Kasumi-1 (cell line): ENCODE results near the gene DUSP14.
"Not testable (repeated sequence)": the region's sequence is repeated elsewhere in the genome, so short reads cannot be mapped to it uniquely, and the experiment has no call there.

Experiments
- DNase-seq, 2 experiments: peaks; one replicate each; lab custom pipeline; 2025; lab: John Stamatoyannopoulos, UW

DUSP14 gene, protein sequence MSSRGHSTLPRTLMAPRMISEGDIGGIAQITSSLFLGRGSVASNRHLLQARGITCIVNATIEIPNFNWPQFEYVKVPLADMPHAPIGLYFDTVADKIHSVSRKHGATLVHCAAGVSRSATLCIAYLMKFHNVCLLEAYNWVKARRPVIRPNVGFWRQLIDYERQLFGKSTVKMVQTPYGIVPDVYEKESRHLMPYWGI

DNA sequence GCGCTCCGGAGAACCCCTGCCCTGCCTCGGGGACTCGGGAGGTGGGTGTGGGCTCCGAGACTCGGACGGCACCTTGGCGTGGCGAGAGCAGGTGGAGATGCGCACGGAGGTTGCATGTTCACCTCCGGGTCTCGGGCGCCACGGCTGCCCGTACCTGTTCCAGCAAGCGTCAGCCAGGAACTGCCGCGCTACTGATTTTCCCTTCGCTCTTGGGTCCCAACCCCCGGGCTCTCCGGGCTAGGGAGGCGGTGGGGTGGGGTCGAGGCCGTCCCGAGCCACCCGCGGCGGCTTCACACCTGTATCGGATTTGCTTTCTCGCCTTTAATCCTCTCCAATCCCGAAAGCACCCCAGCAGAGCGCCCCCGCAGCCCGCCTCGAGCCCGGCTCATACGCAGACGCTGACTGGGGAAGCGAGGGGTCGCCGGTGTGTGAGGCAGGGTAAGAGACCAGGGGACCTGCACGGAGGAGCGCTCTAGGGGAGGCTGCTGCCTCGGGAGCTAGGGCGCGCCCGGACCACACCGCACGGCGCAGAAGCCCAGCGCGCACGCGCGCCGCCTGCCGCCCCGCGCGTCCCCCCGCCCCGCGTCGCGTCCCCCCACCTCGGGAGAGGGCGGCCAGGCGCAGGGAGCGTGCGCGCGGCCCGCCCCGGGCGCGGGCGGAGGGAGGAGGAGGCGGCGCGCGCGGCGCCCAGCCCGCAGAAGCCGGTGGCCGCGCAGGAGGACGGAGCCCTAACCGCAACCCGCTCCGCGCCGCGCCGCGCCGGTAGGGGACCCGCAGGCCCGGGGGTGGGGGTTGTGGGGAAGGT lies at the start of gene DUSP14:
Gene DUSP14, plus strand, starts transcription at position 695 of the 805 bp plus-strand sequence. CDS start 22,382 bp downstream, outside the sequence.
- DNase-seq, result peak; percentile 61 to 71

GRCh38 chr17:37440424-37440823 lies 49.3 kb upstream of the DUSP14 start:
- DNase-seq, result no peak

- DNase-seq, result not testable (repeated sequence)
Observed at GRCh38 chr17:37441369-37442014, 48.2 kb upstream of the DUSP14 start.

DNA sequence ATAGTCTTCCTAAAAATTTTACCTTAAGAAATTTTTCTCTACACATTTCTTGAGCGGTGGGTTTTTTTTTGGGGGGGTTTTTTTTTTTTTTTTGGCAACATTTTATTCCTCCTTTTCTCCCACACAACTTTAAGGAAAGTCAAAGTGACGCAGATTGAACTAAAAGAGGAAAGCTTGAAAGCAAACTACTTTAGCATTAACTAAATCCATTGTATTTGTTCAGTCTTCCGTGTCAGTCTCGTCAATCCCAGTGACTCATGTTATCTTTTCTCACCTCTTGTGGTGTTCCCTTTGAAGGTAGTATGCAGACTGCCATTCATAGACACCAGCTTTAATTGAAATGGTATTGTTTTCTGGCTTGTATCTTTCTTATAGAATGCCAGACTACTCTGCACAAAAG lies 43.7 kb upstream of the DUSP14 start:
- DNase-seq, result no peak

DNA sequence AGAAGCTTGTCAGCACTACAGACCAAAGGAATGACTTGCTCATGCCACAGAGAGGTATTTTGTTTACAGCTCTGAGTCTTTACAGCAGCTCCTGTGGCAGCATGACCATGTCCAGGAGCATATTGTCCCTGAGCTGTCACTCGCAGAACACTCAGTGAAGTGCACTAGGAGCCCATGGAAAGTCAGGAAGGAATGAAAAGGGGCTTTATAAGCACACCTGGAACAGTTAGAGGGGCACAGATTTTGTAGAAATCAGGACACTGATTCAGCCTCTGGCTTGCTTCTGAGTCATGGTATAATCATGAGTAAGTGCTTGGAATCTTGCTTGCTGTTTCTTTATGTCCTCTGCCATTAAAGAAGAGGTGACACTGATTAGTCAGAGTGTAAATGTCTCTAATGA lies 42.0 kb upstream of the DUSP14 start:
- DNase-seq, result no peak

- no peak for DNase-seq
Observed at GRCh38 chr17:37450112-37450511, 39.6 kb upstream of the DUSP14 start.

DNA sequence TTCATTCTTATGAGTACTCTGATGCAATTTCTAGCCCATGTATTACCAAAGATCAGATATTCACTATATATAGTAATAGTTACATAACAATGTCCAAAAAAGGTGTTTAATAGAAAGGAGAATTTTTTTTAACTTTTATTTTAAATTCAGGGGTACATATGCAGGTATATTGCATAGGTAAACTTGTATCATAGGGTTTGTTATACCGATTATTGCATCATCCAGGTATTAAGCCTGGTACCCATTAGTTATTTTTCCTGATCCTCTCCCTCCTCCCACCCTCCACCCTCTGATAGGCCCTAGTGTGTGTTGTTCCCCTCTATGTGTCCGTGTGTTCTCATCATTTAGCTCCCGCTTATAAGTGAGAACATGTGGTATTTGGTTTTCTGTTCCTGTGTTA lies 31.9 kb upstream of the DUSP14 start:
- not testable (repeated sequence) for DNase-seq

DNA sequence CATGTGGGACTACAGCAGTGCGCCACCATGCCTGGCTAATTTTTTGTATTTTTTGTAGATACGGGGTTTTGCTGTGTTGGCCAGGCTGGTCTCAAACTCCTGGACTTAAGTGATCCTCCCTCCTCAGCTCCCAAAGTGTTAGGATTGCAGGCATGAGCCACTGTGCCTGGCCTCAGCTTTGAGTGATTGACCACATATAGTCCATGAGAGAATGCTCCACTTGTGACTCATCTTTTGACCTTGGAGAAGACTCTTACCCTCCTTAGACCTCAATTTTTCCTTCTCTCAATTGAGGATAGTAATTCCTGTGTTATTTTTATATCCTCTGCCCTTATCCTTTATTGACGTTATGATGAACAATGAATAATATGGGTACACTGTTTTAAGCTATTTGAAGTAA lies 30.9 kb upstream of the DUSP14 start:
- DNase-seq, result no peak

DNA sequence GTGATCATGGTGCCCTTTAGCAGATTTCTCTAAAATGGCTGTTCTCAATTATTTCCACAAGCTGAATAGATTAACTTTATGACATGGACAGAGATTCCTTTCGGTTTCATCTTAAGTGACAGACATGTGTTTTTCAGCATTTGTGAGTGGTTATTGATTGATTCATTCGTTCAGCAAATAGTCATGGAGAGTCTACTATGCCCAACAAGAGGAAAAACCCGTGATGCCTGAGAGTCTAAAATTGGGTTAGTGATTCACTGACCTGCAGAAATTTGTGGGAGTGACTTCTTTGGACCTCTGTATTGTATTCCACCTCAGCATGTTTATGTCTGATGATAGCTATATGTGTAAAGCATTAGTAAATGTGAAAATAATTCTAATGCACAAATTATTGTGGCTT lies 28.0 kb upstream of the DUSP14 start:
- no peak for DNase-seq

- DNase-seq, result no peak
Observed at GRCh38 chr17:37462492-37462891, 27.2 kb upstream of the DUSP14 start.

DNA sequence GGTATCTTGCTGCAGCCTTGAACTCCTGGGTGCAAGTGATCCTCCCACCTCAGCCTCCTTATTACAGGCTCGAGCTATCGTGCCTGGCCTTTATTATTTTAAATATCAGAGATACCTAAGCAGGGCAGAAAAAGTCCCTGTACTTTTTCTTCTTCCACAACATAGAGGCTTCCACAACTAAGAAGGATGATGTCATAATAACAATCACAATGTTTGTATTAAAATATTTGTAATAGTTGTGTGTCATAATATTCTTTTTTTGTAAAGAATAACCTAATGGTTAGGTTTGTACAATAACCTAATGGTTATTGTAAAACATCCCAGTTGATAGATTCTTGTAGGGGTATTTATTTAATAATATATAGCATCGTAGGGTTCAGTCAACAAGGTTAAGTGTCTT lies 26.7 kb upstream of the DUSP14 start:
- no peak for DNase-seq

DNA sequence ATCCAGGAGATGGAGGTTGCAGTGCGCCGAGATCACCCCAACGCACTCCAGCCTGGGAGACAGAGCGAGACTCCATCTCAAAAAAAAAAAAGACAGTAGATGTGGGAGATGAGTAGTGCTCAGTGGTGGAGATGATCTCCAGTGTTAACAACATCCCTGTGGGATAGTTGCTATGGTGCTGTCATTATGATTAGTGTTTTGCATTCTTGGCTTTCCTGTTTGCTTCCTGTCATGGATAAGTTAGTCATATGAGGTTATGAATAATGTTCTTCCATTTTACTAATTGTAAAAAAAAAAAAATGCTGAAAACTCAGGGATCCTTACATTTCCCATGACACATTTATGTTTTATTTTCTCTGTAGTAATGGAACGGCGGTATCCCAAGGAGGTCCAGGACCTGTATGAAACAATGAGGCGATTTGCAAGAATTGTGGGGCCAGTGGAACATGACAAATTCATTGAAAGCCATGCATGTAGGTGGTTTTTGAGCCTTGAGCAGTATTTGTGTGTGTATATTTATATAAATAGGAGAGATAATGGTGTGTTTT lies 24.5 kb upstream of the DUSP14 start:
- no peak for DNase-seq

- no peak for DNase-seq
Observed at GRCh38 chr17:37466471-37466870, 23.2 kb upstream of the DUSP14 start.

GRCh38 chr17:37470181-37470580 lies 19.5 kb upstream of the DUSP14 start:
- no peak for DNase-seq

DNA sequence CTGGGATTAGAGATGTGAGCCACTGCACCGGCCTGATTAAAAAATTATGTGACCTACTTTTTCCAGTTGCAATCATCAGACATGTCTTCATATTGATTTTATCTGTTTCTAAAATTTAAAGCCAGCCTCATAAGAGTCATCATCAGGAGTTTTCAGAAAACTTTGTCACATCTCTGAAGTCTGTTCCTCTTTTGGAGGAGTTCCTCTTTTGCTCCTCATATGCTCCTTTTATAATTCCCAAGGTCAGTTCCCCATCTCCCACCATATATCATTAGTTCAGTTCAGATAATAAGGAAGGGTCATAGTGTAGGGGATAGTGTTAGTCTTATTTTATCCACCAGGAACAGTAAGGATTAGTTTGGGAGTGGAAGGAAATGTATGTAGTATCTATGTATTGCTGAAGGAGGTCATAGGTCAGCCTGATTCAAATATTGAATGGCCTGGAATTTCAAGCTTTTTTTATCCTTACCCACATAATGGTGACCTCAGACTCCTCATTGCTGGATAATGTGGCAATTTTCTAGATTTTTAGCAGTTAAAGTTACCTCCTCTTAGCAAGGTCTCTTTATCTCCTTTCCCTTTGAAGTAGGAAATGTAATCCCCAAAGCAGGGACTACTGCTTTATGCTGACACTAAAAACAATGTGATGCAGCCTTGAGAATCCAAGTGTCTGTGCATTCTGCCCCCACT lies 13.8 kb upstream of the DUSP14 start:
- DNase-seq, result peak; percentile 68 to 75

GRCh38 chr17:37476431-37477120 lies 13.1 kb upstream of the DUSP14 start:
- no peak for DNase-seq

DNA sequence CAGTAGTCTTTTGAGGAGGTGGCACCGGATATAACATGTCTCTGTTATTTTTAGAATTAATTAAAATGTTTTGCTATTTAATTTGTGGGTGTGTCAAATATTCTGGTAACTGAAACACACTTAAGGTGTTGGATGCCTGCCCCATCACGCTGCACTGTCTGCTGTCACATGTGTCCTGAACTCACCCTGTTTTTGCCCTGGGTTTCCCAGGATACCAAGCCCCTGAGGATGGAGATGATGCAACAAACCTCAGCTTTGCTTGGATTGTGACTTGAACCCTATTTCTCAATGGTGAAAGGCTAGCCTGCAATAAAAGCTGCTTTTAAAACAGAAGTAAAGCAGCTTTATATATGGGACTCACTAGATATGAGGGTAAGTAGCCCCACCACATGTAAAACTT lies 11.5 kb upstream of the DUSP14 start:
- no peak for DNase-seq

DNA sequence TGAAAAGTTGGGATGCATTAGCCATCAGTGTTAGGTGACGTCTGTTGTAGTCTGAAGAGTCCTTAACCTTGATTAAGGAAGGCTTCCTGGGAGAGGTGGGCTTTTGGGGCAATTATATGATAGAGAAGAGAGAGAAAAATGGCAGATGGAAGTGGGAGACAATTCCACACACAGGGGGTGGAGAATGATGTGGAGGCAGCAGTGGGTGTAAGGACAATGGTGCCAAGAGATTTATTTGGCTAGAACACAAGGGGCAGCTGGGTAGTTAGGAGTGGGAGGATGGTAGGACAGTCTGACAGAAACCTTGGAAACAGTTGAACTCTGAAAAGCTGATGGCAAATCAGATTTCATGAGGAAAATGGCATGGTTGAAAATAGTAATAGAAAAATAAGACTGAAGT lies 10.7 kb upstream of the DUSP14 start:
- DNase-seq, result no peak

DNA sequence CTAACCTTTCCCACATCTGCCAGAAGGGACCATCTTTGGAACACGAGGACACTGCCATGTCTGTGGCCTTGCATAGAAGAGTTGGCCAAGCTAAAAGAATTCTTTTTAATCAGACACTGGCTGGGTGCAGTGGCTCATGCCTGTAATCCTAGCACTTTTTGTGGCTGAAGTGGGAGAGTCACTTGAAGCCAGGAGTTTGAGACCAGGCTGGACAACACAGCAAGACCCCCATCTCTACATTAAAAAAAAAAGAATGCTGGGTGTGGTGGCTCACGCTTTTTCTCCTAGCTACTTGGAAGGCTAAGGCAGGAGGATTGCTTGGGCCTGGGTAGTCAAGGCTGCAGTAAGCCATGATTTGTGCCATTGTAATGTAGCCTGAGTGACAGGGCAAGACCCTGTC lies 9.3 kb upstream of the DUSP14 start:
- no peak for DNase-seq

DNA sequence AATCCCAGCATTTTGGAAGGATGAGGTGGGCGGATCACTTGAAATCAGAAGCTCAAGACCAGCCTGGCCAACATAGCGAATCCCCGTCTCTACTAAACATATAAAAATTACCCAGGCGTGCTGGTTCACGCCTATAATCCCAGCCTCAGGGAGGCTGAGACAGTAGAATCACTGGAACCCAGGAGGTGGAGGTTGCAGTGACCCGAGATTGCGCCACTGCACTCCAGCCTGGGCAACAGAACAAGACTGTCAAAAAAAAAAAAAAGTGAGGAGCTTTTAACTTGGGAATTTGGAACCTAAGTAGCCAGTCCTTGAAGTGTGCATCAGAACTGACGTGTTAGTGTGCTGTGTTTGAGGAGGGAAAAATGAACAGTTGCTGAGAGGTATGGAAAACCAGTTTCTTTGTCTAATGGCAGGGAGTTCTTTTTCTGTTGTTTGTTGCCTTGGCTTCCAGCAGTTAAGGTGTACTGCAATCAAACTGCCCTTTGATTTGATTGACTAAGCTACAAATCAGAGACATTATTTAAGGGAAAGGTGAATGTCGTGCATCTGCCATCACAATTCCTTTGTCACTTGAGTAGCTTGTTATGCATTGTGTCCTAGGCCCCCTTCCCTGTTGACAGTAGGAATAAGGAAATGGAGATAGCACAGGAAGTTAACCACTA lies 8.6 kb upstream of the DUSP14 start:
- no peak for DNase-seq
